Measurements from ENCODE around the gene PERM1.
"Not testable (repeated sequence)": the region's sequence is repeated elsewhere in the genome, so short reads cannot be mapped to it uniquely, and the experiment has no call there.

The PERM1 gene, protein sequence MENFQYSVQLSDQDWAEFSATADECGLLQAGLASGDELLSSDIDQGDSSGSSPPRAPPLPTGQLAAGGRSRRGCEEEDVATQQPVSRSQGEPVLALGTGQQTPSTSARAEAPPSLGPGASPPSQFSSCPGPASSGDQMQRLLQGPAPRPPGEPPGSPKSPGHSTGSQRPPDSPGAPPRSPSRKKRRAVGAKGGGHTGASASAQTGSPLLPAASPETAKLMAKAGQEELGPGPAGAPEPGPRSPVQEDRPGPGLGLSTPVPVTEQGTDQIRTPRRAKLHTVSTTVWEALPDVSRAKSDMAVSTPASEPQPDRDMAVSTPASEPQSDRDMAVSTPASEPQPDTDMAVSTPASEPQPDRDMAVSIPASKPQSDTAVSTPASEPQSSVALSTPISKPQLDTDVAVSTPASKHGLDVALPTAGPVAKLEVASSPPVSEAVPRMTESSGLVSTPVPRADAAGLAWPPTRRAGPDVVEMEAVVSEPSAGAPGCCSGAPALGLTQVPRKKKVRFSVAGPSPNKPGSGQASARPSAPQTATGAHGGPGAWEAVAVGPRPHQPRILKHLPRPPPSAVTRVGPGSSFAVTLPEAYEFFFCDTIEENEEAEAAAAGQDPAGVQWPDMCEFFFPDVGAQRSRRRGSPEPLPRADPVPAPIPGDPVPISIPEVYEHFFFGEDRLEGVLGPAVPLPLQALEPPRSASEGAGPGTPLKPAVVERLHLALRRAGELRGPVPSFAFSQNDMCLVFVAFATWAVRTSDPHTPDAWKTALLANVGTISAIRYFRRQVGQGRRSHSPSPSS

GRCh38 chr1:981955-982558 lies at the start of gene PERM1:
PERM1 (minus strand) TSS chr1:982093; CDS start chr1:981029, 1,064 bp downstream.
- in situ Hi-C loops (cut with MboI; ENCODE audit: low sequenced_read_pairs): no loop called here

- in situ Hi-C loops (cut with MboI; ENCODE audit: low sequenced_read_pairs): not testable (repeated sequence)
These were observed 49.2 kb upstream of the PERM1 start for GRCh38 chr1:1030867-1031658.

- in situ Hi-C loops (cut with MboI; ENCODE audit: low sequenced_read_pairs): no loop called here
These were observed 45.9 kb upstream of the PERM1 start for GRCh38 chr1:1027791-1028190.

GRCh38 chr1:1026599-1027413 lies 44.9 kb upstream of the PERM1 start:
- in situ Hi-C loops (cut with MboI; ENCODE audit: low sequenced_read_pairs): no loop called here

- in situ Hi-C loops (cut with MboI; ENCODE audit: low sequenced_read_pairs): no loop called here
These were observed 43.8 kb upstream of the PERM1 start for GRCh38 chr1:1025730-1026129.

DNA sequence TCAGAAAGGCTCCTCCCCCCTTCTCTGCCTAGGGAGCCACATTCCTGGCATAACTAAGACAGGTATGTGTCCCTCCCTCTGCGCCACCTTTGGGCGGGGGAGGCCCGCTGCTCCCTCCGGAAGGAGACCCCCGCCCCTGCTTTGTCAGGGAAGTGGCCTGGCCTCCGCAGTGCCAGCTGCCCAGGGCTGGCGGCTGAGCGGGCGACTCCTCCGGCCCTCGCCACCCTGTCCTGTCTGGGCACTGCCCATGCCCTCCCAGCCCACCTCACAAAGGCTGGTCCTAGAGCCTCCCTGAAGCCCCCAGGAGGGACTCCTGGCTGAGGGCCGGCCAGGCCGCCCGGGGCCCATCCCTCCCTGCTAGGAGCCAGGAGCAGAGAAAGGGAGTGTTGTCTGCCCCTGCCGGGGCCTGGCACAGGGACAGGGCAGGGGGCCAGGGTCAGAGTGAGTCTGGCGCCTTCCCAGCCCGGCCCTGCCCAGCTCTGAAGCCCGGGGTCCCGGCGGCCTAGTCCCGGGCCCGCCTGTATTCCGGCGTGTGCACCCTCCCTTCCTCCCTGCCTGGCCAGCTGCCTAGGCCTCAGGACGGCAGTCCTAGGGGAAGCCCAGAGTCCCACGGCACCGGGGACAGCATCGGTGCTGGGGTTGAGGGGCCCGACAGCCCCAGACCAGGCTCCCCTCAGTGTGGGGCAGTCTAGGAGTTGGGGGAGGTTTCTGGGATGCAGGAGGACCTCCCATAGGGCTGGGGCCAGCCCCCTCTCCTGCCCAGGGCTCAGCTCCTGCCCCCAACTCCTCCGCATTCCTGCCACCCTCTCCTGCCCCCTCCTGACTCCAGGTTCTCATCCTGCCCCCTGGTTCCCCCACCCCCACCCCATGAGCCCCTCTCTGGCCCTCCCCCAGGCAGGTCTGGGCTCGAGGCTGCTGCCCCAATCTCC lies 43.1 kb upstream of the PERM1 start:
- in situ Hi-C loops (cut with MboI; ENCODE audit: low sequenced_read_pairs): no loop called here

DNA sequence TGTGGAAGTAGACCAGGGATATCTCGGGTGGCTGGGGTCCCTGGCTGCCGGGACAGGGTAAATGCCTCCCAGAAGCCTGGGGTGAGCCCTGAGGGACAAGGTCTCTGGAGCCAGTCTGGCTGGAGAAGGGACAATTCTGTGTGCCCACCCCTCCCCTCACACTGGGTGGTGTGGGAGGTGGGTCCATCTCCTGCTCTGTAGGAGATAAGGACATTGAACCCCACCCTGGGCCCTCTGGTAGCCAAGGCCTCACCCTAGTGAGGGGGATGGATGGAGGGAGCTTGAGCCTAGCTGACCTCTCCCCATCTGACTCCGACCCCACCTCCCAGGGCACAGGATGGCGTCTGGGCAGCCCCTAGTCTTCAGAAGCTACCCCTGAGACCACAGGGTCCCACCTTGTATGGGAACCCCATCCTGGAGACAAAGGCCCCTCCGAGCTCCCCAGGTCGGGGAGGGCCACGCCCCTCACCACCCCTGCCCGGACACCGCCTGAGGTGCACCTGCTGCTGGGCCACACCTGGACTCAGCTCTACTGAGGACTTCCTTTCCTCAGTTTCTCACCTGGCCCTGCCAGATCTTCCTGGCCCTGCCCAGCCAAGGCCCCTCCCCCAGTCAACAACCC lies 42.4 kb upstream of the PERM1 start:
- in situ Hi-C loops (cut with MboI; ENCODE audit: low sequenced_read_pairs): no loop called here

- in situ Hi-C loops (cut with MboI; ENCODE audit: low sequenced_read_pairs): no loop called here
These were observed 41.8 kb upstream of the PERM1 start for GRCh38 chr1:1023700-1024099.

DNA sequence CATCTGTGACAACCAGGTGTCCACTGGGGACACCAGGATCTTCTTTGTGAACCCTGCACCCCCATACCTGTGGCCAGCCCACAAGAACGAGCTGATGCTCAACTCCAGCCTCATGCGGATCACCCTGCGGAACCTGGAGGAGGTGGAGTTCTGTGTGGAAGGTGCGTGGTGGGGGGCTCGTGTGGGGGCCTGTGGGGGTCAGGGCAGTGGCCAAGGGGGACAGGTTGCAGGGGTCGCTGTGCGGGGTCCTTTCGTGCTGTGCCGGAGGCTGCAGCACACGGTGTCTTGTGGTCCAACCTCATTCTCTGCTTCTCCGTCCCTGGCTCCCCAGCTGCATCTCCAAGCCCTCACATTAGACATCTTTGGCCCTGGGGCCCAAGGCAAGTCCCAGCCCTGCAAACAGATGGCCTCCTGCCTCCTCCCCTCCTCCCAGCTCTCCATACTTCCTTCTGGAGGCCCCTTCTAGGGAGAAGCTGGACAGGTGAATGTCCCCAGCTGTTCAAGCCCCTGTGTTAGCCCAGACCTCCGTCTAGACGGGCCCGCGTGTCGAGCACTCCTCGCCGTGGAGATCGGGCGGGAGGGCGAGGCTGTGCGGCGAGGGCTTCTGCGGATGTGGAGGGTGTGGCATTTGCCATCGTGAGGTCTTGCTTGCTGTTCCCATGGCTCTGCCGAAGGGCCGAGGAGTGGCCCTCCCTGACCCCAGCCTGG lies 40.6 kb upstream of the PERM1 start:
- in situ Hi-C loops (cut with MboI; ENCODE audit: low sequenced_read_pairs): no loop called here

GRCh38 chr1:1021920-1022259 lies 40.0 kb upstream of the PERM1 start:
- in situ Hi-C loops (cut with MboI; ENCODE audit: low sequenced_read_pairs): no loop called here

DNA sequence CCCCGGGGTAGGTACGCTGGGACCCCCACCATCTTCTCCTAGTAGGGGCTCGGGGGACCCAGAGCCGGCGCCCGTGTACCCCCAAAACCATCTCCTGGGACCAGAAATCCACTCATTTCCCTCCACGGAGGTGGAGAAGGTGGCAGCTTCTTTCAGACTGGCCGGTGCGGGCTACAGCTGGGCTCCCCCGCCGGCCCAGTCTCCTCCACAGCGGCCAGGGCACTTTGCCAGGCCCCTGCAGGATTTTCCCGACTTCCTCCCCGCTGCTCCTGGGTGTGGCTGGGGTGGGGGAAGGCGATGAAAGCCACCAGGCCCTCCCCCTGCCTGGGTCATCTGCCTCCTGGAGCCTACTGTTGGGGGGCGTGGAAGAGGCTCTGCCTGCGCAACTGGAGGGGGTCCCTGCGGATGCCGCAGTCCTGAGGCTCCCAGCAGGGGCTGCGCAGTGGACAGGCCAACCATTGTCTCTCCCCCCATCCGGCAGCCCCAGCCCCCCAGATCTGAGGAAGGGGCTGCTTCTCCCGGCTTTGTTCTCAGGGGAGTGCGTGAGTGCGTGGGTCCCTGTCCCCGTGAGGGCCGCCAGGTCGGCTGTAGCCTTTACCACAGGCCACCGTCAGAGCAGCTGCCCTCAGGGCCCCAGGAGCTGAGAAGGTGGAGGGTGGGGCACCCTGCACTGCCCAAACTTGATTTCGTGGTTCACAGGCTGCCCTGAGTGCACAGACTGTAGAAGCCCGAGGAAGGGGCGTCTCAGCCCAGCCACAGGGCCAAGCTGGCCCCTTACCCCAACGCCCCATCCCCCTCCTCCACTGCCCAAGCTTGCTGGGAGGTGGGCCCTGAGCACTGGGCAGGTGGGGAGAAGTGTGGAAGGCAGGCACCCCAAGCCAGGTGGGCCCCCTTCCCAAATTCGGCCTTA lies 39.4 kb upstream of the PERM1 start:
- in situ Hi-C loops (cut with MboI; ENCODE audit: low sequenced_read_pairs): no loop called here

DNA sequence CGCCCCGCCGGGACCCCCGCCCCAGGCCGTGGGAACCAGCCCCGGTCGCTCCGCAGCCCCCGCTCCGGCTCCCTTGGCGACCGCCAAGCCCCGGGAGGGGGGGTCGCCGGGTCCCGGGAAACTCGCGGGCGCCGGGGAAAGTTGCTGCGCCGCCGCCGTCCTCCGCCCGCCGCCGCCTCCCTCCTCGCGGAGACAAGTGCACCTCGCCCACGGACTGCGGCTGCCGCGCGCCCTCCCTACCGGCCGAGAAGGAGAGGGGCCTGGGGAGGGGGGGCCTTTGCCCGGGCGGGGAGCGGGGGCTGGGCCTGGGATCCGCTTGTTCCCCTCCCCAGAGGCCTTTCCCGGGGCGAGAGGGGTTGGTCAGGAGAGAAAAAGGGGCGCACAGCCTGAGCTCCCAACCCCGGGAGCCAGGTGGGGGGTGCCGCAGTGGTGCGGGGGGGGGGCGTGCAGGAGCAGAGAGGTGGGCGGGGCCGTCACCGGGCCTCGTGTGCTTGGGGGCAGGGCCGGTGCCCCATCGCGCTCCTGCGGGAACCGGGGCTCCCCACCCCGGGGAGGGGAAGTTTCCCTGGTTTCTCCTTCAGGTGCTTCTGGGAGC lies 38.6 kb upstream of the PERM1 start:
- in situ Hi-C loops (cut with MboI; ENCODE audit: low sequenced_read_pairs): no loop called here

- in situ Hi-C loops (cut with MboI; ENCODE audit: low sequenced_read_pairs): no loop called here
These were observed 38.1 kb upstream of the PERM1 start, which contains the start of gene AGRN for GRCh38 chr1:1020000-1020404. AGRN (plus strand) TSS chr1:1020120; CDS start chr1:1020173, 53 bp downstream.

DNA sequence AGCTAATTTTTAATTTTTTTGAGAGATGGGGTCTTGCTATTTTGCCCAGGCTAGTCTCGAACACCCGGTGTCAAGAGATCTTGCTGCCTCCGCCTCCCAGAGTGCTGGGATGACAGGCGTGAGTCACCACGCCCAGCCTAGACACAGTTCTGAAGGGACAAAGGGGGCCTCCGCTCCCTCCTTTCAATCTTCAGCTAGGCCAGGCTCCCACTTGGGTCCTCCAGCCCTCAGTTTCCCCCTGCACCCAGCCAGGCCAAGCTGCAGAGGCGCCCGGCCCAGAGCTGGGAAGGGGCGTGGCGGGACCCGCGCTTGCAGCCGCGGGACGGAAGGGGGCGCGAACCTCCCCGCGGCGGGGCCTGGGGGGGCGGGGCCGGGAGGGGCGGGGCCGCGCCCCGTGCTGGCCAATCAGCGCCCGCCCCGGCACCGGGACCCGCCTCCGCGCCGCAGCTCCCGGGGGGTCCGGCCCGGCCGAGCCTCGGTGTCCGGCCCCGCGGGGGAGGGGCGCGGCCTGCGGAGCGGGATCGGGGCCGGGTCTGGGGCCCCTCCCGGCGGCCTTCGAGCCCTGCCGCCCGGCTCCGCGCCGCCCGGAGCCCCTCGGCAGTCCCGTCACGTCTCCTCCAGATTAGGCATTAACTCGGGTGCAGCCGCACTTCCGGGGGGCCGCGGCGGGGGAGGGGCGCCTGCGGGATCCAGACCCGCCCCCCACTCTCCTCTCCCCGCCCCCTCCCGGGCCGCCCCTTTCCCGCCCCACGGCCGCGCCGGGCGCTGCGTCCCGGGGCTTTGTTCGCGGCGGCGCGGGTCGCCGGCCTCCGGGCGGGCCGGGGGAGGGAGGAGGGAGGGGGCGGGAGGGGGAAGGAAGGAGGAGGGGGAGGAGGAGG lies 37.5 kb upstream of the PERM1 start:
- in situ Hi-C loops (cut with MboI; ENCODE audit: low sequenced_read_pairs): no loop called here

- in situ Hi-C loops (cut with MboI; ENCODE audit: low sequenced_read_pairs): not testable (repeated sequence)
These were observed 36.4 kb upstream of the PERM1 start for GRCh38 chr1:1018321-1018685.

Data from HL-60/S4 (cell line).